GM19023 (cell line): ENCODE results near the gene PCBP3.
"Not testable (repeated sequence)": the region's sequence is repeated elsewhere in the genome, so short reads cannot be mapped to it uniquely, and the experiment has no call there.

ENCODE experiments used
- ATAC-seq: cut with Tn5 transposase; IDR thresholded peaks from one replicate; pipeline ENCODE4 v1.9.1; 2021; ENCODE audit warnings: mild to moderate bottlenecking, moderate library complexity; ENCODE audit not compliant: unreplicated experiment

PCBP3 gene

DNA sequence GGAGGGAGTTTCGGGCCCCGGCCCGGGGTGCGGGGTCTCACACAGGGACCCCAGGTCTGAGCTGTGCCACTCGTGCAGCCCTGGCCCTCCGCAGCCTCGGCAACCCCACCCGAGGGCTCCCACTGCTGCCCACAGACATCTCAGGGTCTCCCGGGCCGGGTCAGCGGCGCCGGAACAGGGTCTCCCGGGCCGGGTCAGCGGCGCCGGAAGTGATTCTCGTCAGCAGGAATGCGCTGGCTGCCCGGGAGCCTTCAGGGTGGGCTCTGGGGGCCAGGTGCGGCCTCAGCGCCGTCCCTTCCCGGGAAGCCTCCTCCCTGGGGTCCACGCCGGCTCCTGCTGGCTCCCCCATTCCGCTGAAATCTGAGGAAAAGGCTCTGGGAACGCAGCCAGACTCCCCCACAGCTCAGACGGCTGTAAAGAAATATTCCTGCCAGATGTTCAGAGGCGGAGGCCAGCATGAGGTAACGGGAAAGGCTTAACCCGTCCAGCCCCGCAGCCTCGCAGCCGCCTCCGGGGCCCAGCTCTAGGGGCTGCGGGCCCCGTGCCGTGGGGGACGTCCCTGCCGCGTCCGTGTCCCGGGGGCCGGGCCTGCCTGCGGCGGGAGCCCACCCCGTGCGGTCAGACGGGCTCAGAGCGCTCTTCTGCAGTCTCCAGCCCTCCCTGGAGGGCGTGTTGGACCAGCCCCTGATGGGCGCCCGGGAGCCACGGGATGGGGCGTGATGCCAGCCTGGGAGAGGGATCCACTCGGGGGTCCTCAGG, 329.4 kb downstream of the PCBP3 start:
- ATAC-seq, result no peak

DNA sequence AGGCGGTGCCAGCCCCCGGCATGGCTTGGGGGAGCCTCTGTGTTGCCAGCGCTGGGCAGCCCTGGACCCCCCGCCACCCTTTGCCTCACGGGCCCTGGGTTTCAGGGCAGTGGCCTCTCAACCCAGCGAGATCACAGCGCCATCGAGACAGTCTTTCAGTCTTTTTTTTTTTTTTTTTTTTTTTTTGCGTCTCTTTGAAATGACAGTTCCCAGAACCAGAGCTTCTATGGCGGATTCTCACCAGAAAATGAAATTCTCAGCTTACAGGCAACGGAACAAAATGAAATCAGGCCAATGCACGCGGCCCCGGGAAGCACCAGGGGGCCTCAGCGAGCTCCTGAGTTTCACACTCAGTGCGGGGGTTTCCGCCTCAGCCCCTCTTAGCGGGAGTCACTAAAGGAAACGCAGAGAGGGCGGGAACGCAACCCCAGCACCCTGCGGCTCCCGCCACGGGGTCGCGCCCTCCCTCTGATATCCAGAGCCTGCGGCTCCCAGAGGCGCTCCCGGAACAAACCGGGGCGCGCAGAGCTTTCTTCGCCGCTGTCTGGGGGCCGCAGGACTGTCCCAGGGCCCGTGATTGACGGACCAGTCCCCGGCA, 330.0 kb downstream of the PCBP3 start:
- peak; percentile 49 for ATAC-seq

DNA sequence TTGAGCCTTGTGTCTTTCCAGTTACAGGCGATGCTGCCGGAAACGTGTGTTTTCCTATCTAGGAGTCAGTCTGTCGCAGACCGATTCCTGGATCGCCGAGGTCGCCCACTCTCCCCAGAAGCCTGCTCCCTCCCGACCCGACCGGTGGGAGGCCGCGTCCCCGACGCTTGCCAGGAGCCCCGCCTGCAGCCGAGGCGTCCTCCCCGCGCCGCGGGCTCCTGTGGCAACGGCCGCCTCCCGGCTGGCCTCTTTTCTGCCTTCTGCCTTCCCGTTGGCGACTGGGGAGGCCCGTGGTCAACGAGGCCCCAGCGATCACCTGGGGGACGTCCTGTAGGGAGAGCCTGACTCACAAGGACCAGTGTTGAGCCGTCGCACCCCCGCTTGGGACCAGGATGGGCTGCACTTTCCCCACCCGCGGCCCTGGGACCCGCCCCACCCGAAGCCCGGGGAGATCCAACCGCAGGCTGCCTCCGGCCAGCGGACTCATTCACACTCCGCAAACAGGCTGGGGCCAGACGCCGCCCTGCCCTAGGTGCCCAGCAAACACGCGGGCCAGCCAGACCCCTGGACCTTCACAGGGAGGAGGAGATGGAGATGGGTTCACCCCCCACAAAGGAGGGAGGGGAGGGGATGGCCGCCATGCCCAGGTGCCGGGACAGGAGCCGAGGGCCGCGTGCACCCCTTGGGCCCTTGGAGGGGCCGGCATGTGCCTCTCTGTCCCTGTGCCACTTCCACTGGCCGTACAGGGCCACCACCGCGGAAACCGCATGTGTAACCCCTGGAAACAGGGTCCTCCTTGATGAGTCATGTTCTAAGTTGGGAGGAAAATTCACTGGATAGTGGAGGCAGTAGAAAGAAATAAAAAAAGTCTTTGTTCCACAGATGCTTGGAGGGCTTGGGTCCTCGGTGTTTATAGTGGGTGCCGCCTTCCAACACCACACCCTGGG, 330.8 kb downstream of the PCBP3 start:
- ATAC-seq, result peak; percentile 9

DNA sequence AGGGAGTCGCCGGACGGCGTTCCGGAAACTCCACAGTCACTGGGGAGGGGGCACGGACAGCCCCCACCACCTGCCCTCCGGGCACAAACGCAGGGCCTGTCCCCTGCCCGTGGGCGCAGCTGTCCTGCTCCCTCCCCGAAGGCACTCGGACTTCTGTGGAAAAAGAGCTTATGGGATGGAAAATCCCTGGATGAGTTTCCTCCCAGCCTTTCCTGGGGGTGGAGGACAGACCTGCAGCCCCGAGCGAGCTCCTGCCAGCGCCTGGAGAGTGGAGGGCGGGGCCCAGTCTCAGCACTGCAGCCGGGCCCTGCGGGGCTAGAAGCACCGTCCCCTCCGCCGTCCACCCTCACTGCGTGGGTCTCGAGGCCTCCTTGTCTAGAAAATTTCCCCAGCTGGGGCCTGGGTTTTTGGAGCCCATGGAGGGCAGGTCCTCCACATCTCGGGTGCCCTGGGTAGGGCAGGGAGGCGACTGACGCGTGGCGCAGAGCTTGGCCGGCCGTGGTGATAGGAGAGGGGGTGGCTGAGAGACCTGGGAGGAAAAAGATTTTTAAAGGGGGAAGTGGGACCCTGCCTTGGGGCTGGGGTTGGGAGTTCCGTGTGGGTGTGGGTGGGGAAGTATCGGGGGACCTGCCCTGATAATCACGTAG, 331.6 kb downstream of the PCBP3 start:
- ATAC-seq, result no peak

DNA sequence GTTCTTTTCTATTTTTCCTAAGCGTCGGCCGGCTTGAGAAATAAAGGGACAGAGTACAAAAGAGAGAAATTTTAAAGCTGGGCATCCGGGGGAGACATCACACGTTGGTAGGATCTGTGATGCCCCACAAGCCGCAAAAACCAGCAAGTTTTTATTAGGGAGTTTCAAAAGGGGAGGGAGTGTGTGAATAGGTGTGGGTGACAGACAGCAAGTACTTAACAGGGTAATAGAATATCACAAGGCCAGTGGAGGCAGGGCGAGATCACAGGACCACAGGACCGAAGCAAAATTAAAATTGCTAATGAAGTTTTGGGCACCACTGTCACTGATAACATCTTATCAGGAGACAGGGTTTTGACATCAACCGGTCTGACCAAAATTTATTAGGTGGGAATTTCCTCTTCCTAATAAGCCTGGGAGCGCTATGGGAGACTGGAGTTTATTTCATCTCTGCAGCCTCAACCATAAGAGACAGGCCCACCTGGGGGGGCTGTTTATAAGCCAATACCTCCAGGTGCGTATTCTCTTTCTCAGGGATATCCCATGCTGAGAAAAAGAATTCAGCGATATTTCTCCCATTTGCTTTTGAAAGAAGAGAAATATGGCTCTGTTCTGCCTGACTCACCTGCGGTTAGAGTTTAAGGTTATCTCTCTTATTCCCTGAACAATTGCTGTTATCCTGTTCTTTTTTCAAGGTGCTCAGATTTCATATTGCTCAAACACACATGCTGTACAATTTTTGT, 332.3 kb downstream of the PCBP3 start:
- not testable (repeated sequence) for ATAC-seq

DNA sequence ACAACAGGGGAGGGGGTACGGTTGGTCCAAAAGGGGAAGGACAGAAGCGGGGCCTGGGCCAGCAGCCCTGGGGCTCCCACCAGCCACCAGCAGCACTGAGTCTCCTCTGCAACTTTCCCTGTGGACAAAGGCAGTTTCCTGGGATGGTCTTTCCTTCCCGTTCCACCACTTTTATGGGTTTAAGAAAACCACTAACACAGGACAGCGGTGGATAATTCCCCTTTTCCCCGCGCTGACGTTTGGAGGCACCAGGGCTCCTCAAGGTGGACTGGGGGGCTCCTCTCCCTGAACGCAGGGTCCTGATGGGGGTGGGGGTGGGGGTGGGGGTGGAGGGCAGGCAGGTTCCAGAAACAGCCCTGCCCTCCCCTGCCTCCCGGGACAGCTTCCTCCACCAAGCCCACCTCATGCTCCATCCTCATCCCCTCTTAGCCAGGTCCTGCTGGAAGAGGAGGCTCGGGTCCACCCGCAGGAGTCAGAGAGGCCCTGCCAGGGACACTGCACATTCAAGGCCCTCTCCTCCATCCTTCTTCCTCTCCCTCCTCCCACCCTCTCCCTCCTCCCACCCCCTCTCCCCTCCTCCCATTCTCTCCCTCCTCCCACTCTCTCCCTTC, 333.3 kb downstream of the PCBP3 start:
- no peak for ATAC-seq

DNA sequence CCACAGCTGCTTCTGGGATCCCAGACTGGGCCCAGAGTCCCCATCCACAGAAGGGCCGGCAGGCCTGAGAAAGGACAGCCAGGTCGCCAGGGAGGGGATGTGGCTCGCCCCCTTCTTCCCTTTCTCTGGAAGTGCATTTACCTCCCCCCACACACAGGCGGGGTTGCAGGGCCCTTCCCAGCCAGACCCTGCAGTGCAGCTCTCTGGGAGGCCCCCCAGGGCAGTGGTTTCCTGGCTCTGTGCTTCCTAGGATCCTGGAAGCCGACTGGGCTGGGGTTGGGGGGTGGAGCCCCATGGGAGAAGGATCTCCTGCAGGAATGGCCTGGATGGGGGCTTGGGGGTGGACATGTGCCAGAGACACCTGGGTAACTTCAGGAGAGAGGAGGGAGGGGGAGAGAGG, 333.9 kb downstream of the PCBP3 start:
- ATAC-seq, result no peak

DNA sequence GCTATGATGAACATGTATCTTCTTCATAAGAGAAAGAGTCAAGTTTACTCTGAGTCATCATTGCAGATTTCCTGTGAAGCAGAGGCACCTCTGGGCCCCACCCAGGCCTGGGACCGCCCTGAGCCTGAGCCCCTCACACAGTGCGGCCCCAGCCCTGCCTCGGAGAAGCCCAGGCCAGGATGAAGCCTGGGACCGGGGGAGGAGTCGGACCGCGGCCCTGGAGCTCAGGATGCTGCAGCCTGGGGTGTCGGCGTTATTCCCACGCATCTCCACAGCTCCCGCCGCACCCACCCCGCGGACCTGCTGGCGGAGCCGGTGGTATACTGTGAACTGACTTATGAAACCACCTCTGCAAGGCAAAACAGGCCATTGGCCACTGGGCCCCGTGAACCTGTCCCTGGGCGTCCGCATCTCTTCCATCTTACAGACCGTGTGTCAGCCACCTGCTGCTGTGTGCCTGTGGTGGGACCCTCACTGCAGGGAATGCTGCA, 335.7 kb downstream of the PCBP3 start:
- no peak for ATAC-seq

DNA sequence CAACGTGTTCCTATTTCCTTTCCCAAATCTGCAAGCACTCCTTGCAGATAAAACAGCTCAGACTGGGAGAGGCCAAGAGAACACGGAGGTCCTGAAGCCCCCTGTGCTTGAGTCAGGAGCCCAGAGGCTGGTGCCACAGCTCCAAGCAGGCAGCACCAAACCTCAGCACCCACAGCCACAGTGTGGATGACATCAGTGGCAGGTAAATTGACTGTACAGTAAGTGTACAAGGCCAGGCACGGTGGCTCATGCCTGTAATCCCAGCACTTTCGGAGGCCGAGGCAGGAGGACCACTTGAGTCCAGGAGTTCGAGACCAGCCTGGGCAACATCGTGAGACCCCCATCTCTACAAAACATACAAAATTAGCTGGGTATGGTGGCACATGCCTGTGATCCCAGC, 336.1 kb downstream of the PCBP3 start:
- ATAC-seq, result no peak

DNA sequence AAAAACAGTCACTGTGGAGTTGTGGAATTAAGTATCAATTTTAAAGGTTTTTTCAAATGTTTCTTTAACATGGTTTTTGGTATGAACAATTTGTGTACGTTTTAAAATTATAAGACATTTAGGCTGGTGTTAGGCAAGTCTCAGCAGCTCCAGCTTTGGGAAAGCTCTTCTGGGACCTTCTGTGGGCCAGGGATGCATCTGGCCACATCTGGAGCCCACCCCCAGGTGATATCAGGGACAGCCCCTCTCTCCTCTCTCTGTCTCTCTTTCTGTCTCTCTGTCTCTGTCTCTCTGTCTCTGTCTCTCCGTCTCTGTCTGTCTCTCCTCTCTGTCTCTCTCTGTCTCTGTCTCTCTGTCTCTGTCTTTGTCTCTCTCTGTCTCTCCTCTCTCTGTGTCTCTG, 336.7 kb downstream of the PCBP3 start:
- ATAC-seq, result no peak

DNA sequence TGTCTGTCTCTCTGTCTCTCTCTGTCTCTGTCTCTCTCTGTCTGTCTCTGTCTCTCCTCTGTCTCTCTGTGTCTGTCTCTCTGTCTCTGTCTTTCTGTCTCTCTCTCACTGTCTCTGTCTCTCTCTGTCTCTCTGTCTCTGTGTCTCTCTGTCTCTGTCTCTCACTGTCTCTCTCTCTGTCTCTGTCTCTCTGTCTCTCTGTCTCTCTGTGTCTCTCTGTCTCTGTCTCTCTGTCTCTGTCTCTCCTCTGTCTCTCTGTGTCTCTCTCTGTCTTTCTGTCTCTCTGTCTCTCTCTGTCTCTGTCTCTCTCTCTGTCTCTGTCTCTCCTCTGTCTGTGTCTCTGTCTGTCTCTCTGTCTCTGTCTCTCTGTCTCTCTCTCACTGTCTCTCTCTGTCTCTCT, 337.2 kb downstream of the PCBP3 start:
- ATAC-seq, result no peak

DNA sequence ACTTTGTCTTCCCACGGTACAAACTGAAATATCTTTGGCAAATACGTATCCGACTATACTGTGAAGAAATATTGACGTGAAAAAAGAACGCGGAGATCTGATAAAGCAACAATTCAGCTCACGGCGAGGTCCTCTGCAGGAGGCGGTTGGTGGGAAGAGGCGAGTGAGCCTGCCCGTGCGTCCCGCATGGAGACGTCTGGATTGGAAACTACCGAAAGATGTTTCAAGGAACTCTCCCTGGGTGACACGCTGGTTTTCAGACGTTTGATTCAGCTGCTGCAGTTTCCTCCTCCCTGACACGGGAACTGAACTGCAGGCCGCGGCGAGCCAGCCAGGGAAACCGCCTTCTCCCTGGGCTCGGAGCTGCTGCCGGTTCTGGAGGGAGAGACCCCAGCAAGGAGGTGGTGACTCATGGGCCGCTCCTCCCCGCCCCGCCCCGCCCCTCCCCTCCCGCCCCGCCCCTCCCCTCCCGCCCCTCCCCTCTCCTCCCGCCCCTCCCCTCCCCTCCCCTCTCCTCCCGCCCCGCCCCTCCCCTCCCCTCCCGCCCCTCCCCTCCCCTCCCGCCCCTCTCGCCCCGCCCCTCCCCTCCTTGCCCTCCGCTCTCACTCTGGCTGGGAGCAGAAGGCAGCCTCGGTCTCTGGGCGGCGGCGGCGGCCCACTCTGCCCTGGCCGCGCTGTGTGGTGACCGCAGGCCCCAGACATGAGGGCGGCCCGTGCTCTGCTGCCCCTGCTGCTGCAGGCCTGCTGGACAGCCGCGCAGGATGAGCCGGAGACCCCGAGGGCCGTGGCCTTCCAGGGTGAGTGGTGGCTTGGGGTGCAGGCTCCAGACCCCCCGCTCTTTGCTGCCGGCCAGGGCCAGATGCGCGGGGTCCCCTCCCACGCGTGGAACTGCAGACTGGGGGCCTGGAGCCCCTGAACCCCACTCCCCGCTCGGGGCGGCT, 337.9 kb downstream of the PCBP3 start, which contains the start of gene COL6A1:
Gene COL6A1 (plus strand): TSS at position 620 of the 941 bp plus-strand sequence. CDS start 81 bp downstream, at position 701.
- ATAC-seq, result no peak

DNA sequence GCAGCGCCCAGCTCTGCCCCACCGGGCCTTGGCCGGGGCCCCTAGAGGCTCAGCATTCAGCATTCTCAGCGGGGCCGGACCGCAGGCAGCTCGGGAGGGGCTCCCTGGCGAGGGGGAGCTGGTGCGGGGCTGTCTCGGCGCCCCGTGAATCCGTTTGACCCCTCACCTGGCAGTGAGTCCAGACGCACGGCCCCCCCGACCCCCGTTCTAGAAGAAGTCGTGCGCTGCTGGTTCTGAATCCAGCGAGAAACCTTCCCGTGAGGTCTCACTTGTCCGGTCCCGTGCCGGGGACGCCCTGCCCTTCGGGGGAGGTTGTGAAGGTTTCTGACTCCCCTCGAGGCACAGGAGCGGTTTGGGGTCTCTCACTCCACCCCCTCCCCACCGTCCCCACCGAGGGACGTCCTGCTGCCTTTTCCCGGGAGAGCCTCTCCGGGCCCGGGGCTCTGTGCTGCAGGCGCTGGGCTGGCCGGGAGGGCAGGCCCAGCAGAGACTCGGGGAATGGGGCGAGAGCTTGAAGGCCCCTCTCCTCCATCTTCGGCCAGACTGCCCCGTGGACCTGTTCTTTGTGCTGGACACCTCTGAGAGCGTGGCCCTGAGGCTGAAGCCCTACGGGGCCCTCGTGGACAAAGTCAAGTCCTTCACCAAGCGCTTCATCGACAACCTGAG, 338.7 kb downstream of the PCBP3 start:
- ATAC-seq, result no peak

DNA sequence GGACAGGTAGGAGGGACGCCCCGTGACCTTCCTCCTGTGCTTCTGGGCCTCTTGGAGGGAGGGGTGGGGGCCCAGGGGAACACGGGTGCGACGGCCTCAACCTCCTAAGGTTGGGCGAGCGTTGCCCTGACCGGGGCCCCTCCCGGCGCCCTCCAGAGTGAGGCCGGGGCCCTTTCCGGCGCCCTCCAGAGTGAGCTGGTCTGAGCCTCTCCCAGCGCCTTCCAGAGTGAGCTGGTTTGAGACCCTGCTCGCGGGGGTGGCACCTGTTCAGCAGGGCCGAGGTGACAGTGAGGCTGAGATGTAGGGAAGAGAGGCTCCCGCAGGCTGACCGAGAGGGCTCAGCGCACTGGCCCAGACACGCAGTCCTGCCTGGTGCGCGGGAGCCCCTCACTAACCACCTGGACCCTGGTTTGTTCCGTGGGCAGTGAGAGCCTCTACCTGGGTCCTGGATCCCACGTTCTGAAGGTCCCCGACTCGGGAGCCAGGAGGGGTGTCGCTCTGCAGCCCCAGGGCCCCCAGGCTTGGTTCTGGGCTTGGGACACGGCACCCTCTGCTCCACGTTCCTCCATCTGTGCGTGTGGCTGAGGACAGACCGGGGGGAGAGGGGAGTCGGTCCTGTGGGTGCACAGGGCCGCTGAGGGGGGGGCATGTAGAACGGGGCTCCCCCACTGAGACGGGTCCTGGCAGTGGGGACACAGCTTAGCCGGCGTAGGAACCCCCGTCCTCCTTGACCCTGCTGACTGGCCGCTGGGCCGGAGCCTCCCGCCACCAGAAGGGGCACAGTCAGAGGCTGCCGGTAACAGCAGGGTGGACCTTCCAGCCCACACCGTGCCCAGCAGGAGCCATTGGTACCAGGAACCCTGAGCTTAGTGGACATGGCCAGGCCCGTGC, 339.5 kb downstream of the PCBP3 start:
- ATAC-seq, result no peak

DNA sequence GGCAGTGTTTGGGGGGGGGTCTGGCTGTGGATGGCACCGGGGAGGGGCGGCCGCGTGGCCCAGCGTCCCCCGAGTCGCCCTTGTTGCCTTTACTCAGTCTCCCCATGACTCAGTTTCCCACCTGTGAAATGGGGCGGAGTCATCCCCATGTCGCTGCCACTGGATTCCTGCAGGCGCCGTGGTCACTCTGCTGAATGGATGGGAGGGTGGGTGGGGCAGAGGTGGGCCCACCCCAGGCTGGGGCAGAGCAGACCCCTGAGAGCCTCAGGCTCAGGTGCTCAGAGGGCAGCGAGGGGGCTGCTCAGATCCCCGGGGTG, 340.1 kb downstream of the PCBP3 start:
- no peak for ATAC-seq

DNA sequence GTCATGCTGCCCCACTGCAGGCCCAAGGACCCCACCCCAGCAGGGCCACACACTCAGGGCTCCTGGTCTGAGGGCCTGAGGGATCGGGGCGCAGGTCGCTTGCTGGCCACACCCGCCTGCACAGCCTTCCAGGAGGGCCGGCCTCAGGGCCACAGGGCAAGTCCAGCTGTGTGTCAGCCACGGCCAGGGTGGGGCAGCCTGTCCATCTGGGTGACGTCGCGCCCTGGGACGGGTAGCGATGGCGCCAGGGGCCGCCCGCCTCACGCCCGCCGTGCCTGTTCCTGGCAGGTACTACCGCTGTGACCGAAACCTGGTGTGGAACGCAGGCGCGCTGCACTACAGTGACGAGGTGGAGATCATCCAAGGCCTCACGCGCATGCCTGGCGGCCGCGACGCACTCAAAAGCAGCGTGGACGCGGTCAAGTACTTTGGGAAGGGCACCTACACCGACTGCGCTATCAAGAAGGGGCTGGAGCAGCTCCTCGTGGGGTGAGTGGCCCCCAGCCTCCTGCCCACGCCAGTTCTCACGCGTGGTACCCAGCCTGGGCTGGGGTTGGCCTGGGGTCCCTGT, 340.5 kb downstream of the PCBP3 start:
- ATAC-seq, result no peak

DNA sequence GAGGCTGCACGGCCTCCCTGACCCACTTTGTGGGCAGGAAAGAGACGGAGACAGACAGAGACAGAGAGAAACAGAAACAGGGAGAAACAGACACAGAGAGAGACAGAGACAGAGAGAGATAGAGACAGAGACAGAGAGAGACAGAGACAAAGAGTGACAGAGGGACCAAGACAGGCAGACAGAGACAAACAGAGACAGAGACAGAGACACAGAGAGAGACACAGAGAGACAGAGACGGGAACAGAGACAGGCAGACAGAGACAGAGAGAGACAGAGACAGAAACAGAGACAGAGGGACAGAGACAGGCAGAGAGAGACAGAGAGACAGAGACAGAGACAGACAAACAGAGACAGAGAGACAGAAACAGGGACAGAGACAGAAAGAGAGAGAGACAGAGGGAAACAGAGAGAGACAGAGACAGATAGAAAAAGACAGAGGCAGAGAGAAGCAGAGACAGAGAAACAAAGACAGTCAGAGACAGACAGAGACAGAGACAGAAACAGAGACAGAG, 341.1 kb downstream of the PCBP3 start:
- ATAC-seq, result no peak
